ENCODE data around the gene CEBPA. TPM values are rescaled to one million over a fixed set of nuclear protein-coding genes. Genes with fewer than 3 reads are reported as not detected.
A peak's percentile ranks its signal among the peaks of the same experiment; 100 is the strongest.

Gene CEBPA
- total and polyA plus RNA-seq, 2 donors (not counting 1 experiment from before 2014, with no cell fraction given) = 1.7 to 2.6 TPM

DNA sequence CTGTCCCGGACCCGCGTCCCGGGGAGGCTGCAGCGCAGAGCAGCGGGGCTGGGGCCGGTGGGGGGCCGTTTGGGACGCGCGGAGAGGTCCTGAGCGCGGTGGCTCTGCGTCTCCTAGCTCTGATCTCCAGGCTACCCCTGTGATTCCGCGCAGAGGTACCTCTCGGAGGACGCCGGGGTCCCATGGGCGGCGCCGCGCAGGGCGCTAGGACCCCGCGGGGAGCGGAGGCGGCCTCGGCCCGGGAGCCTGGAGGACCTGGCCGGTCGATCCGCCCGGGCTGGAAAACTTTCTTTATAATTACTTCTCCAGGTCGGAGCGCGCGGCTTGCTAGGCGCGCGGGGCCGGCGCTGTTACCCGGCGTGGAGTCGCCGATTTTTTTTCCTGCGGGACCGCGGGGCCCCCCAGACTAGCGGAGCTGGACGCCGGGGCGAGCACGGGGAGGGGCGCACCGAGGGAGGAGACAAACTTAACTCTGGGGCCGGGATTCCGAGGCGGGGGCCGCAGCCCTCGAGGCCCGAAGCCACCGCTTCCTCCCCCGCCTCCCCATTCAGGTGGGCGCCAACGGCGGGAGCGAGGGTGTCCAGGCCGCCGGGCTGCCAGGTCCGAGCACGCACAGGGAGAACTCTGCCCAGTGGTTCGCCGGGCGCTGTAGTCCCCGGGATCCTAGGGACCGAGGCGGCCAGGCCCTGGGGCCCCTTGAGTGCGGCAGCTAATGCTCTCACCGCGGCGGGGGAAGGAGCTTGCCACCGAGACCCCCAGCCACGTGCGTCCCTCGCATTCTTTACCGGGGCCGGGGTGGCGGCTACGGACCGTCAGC is 848 bp upstream of the CEBPA start:
- H3K4me1 ChIP-seq (ENCODE audit: control insufficient read depth in 2 of 2, insufficient read depth in 2 of 2, low read length in 2 of 2) = peaks cover 19 to 21% of the 10 kb centered on the region in 2 donors
- no peaks in the 10 kb centered on the region for H3K36me3 ChIP-seq (replicated peaks in 1 of 2; ENCODE audit: control extremely low read depth in 1 of 2, control insufficient read depth in 1 of 2, extremely low read depth in 1 of 2, insufficient read depth in 2 of 2, low read length in 1 of 2)
- H3K79me2 ChIP-seq (ENCODE audit: control insufficient read depth, insufficient read depth, low read length) = no peaks in the 10 kb centered on the region
- Mint-ChIP-seq H3K27me3 (peaks cover 43% of the 10 kb centered on the region), H3K27ac (no peak overlapping the region), H3K4me3 (peak overlapping the region; percentile 70), H3K4me1 (peaks cover 10% of the 10 kb centered on the region), H3K9me3 (ENCODE audit: insufficient read depth) (no peaks in the 10 kb centered on the region)
- H3K9ac ChIP-seq (ENCODE audit: low read length) = peak overlapping the region; percentile 73
- peak overlapping the region; percentile 100 for H3K4me2 ChIP-seq (replicated peaks; ENCODE audit: low read depth, low read length, poor library complexity, severe bottlenecking)
- POLR2A ChIA-PET = no interaction called here
- no peaks in the 10 kb centered on the region for H4K20me1 ChIP-seq (ENCODE audit: control insufficient read depth, insufficient read depth, low read length, poor library complexity, severe bottlenecking)
- CTCF ChIA-PET = interaction anchor here (0.5 to 2.3 kb wide), 8 partner anchors 67 to 132 kb away, joined by 3 to 9 read pairs (median 4); no protein-coding TSS in a partner anchor
- H3K27me3 ChIP-seq (replicated peaks in 1 of 4; ENCODE audit: control extremely low read depth in 1 of 4, control insufficient read depth in 3 of 4, insufficient read depth in 4 of 4, low read length in 3 of 4) = peaks cover 0 to 49% (median 26%) of the 10 kb centered on the region in 4 experiments
- WGBS (ENCODE audit: insufficient coverage) = 2% methylated on average over 92 of the region's 92 CpGs
- H3K9me3 ChIP-seq (ENCODE audit: control extremely low read depth in 1 of 3, control insufficient read depth in 2 of 3, insufficient read depth in 1 of 3, low read length in 2 of 3) = peaks cover 0 to 10% (median 0%) of the 10 kb centered on the region in 3 donors
- no peak overlapping the region for H3K27ac ChIP-seq (ENCODE audit: low read length in 2 of 2)
- peak overlapping the region; percentile 21 to 77 (median 58) for H3K4me3 ChIP-seq (ENCODE audit: control extremely low read depth in 1 of 5, extremely low read depth in 1 of 5, insufficient read depth in 1 of 5, low read depth in 2 of 5, low read length in 4 of 5)
- peak overlapping the region; percentile 76 for H2AFZ ChIP-seq (ENCODE audit: insufficient read depth, low read depth, low read length, poor library complexity, severe bottlenecking)
- ATAC-seq (ENCODE audit: low read depth) = peak; percentile 5
- DNase-seq = peak; percentile 49
- TF ChIP-seq, protein P1, sequence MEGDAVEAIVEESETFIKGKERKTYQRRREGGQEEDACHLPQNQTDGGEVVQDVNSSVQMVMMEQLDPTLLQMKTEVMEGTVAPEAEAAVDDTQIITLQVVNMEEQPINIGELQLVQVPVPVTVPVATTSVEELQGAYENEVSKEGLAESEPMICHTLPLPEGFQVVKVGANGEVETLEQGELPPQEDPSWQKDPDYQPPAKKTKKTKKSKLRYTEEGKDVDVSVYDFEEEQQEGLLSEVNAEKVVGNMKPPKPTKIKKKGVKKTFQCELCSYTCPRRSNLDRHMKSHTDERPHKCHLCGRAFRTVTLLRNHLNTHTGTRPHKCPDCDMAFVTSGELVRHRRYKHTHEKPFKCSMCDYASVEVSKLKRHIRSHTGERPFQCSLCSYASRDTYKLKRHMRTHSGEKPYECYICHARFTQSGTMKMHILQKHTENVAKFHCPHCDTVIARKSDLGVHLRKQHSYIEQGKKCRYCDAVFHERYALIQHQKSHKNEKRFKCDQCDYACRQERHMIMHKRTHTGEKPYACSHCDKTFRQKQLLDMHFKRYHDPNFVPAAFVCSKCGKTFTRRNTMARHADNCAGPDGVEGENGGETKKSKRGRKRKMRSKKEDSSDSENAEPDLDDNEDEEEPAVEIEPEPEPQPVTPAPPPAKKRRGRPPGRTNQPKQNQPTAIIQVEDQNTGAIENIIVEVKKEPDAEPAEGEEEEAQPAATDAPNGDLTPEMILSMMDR (IDR thresholded peaks at IDR 0.05) = no peak
- TF ChIP-seq EZH2 (IDR thresholded peaks at IDR 0.05; ENCODE audit: borderline replicate concordance, insufficient read depth, low read depth, low read length, poor library complexity, severe bottlenecking) = no peak
- intact Hi-C loops (cut with micrococcal nuclease) = loop anchor here (2.0 kb wide), 2 partner anchors 70 to 126 kb away; partner anchors contain the start of gene CEBPG

GRCh38 chr19:33301900-33302174 is 497 bp downstream of the CEBPA start:
- CTCF ChIA-PET = interaction anchor here (1.2 to 2.2 kb wide), 4 partner anchors 66 to 125 kb away, joined by 3 to 5 read pairs (median 4); no protein-coding TSS in a partner anchor
- H3K27me3 Mint-ChIP-seq = peaks cover 44% of the 10 kb centered on the region

More at GRCh38 chr19:33301900-33302174, 497 bp downstream of the CEBPA start:
- peak overlapping the region in 4 of 5 experiments; percentile 8 to 77 (median 54) for H3K4me3 ChIP-seq (ENCODE audit: control extremely low read depth in 1 of 5, extremely low read depth in 1 of 5, insufficient read depth in 1 of 5, low read depth in 2 of 5, low read length in 4 of 5)
- no peak for DNase-seq
- no peaks in the 10 kb centered on the region for H3K36me3 ChIP-seq (replicated peaks in 1 of 2; ENCODE audit: control extremely low read depth in 1 of 2, control insufficient read depth in 1 of 2, extremely low read depth in 1 of 2, insufficient read depth in 2 of 2, low read length in 1 of 2)
- H4K20me1 ChIP-seq (ENCODE audit: control insufficient read depth, insufficient read depth, low read length, poor library complexity, severe bottlenecking) = no peaks in the 10 kb centered on the region
- peak overlapping the region; percentile 100 for H3K4me2 ChIP-seq (replicated peaks; ENCODE audit: low read depth, low read length, poor library complexity, severe bottlenecking)
- peaks cover 0 to 10% (median 0%) of the 10 kb centered on the region in 3 donors for H3K9me3 ChIP-seq (ENCODE audit: control extremely low read depth in 1 of 3, control insufficient read depth in 2 of 3, insufficient read depth in 1 of 3, low read length in 2 of 3)
- H3K9ac ChIP-seq (ENCODE audit: low read length) = peak overlapping the region; percentile 73
- no peak overlapping the region for H3K27ac ChIP-seq (ENCODE audit: low read length in 2 of 2)
- TF ChIP-seq EZH2 (IDR thresholded peaks at IDR 0.05; ENCODE audit: borderline replicate concordance, insufficient read depth, low read depth, low read length, poor library complexity, severe bottlenecking) = no peak
- TF ChIP-seq, protein P1 (IDR thresholded peaks at IDR 0.05) = no peak
- peaks cover 0 to 56% (median 28%) of the 10 kb centered on the region in 4 experiments for H3K27me3 ChIP-seq (replicated peaks in 1 of 4; ENCODE audit: control extremely low read depth in 1 of 4, control insufficient read depth in 3 of 4, insufficient read depth in 4 of 4, low read length in 3 of 4)
- peak overlapping the region; percentile 49 for H3K4me3 Mint-ChIP-seq
- H3K79me2 ChIP-seq (ENCODE audit: control insufficient read depth, insufficient read depth, low read length) = no peaks in the 10 kb centered on the region
- no peak overlapping the region for H3K27ac Mint-ChIP-seq
- intact Hi-C loops (cut with micrococcal nuclease) = loop anchor here (2.0 kb wide), 2 partner anchors 71 to 125 kb away; partner anchors contain the start of gene CEBPG
- POLR2A ChIA-PET = no interaction called here
- under 1% methylated on average over 41 of the region's 41 CpGs for WGBS (ENCODE audit: insufficient coverage)
- H2AFZ ChIP-seq (ENCODE audit: insufficient read depth, low read depth, low read length, poor library complexity, severe bottlenecking) = peak overlapping the region; percentile 76
- H3K4me1 ChIP-seq (ENCODE audit: control insufficient read depth in 2 of 2, insufficient read depth in 2 of 2, low read length in 2 of 2) = peaks cover 19 to 21% of the 10 kb centered on the region in 2 donors
- no peaks in the 10 kb centered on the region for H3K9me3 Mint-ChIP-seq (ENCODE audit: insufficient read depth)
- ATAC-seq (ENCODE audit: low read depth) = no peak
- peaks cover 10% of the 10 kb centered on the region for H3K4me1 Mint-ChIP-seq

All from B cell (primary cell).